ENCODE results near the gene LARP4.
A peak's percentile ranks its signal among the peaks of the same experiment; 100 is the strongest.

The LARP4 gene

DNA sequence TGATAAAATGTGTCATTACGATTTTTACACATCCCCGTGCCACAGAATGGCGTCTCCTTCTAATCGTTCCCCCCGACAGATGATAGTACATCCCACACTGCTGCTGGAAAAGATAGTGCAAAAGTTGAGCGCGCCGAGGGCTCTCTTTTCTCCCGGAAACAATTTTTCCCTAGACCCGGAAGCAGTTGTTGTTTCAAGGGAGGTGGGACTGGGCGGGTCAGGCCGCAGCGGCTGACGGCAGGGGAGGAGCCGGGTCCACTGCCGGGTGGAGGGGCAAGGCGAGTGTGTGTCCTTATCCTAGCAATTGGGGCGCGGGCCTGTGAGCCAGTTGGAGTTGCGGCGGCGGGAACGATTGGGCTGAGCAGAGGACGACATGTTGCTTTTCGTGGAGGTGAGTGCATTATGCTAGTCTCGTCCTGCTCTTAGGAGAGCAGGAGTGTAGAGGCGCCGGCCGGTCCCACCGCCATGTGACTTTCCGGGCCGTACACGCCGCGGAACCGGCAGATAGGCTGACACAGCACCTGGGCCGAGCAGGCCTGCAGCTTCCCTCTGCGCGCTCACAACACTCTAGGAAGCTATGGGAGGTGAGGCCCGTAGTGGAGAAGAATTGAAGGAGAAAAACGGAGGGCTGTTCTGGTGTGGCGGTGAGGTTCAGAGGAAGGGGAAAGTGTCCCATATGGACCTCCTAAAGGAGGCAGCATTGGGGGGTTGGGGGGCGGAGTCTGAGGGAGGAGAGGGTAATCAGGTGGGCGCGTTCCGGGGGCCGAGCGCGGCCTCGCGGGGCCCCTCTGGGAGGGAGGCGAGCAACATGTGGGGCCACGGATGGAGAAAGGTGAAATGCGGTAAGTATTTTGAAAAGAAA lies at the start of gene LARP4:
LARP4 (plus strand) TSS at position 248 of the 862 bp plus-strand sequence; CDS start at position 374, 126 bp downstream.
- TF ChIP-seq, protein P1, sequence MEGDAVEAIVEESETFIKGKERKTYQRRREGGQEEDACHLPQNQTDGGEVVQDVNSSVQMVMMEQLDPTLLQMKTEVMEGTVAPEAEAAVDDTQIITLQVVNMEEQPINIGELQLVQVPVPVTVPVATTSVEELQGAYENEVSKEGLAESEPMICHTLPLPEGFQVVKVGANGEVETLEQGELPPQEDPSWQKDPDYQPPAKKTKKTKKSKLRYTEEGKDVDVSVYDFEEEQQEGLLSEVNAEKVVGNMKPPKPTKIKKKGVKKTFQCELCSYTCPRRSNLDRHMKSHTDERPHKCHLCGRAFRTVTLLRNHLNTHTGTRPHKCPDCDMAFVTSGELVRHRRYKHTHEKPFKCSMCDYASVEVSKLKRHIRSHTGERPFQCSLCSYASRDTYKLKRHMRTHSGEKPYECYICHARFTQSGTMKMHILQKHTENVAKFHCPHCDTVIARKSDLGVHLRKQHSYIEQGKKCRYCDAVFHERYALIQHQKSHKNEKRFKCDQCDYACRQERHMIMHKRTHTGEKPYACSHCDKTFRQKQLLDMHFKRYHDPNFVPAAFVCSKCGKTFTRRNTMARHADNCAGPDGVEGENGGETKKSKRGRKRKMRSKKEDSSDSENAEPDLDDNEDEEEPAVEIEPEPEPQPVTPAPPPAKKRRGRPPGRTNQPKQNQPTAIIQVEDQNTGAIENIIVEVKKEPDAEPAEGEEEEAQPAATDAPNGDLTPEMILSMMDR (IDR thresholded peaks at IDR 0.05; ENCODE audit: low read depth, low read length, missing control alignments): no peak
- in situ Hi-C loops (cut with HindIII; ENCODE audit: low pct_ligation_motif_present, low sequenced_read_pairs): no loop called here
- DNase-seq: peak; percentile 95
- Histone ChIP-seq H3K4me3 (ENCODE audit: low read depth, low read length) (peak within 1 kb of the TSS; percentile 78), H3K36me3 (replicated peaks) (no peaks in the 10 kb centered on the region), H3K27ac (peak within 1 kb of the TSS; percentile 74), H3K27me3 (replicated peaks) (no peaks in the 10 kb centered on the region)

DNA sequence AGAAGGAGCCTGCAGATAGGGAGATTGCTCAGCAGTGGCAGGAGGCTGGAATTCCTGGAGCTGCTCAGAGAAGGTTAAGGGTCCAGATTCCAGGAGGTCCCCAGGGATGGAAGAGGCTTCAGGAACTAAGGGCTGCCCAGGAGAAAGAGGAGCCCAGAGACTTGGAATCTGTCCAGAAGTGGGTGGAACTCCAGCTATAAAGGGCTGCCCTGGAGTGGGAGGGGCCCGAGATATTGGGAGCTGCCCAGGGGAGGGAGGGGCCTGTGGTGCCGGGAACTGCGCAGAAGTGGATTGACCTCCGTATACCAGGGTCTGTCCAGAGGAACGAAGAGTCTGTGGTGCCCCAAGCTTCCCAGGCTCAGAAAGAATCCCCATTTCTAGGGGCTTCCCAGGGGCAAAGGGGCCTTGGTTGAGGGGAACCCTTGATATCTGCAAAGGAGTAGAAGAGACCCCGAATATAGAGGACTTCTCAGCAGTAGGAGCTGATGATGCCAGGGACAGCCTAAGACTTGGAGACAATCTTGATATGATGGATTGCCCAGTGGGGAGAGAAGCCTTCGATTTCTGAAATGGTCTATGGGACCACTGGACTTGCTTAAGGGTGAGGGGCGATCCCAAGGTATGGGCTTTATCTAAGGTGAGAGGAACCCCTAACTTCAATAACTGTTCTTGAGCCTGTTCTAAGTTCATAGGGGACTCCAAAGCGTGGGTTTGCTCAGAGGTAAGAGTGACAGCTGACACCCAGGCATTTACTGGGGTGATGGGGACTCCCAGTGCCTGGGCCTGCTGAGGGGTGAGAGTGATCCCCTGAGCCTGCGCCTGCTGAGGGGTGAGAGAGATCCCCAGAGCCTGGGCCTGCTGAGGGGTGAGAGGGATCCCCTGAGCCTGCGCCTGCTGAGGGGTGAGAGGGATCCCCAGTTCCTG lies 49.3 kb upstream of the LARP4 start:
- TF ChIP-seq, protein P1 (IDR thresholded peaks at IDR 0.05; ENCODE audit: low read depth, low read length, missing control alignments): no peak
- Histone ChIP-seq H3K36me3 (replicated peaks) (no peaks in the 10 kb centered on the region), H3K27me3 (replicated peaks) (no peaks in the 10 kb centered on the region), H3K27ac (no peak overlapping the region), H3K4me3 (ENCODE audit: low read depth, low read length) (no peak overlapping the region)
- peak; percentile 24 for DNase-seq
- in situ Hi-C loops (cut with HindIII; ENCODE audit: low pct_ligation_motif_present, low sequenced_read_pairs): no loop called here

DNA sequence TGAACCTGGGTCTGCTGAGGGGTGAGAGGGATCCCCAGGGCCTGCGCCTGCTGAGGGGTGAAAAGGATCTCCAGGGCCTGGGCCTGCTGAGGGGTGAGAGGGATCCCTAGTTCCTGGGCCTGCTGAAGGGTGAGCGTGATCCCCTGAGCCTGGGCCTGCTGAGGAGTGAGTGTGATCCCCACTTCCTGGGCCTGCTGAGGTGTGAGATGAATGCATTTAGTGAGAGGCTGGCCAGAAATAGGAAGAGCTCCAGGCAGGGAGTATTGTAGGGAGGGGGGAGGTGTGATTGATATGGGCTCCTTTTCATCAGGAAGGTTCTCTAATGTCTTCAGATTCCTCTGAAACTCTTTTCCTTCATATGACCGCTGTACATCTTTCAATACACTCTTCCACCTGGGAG lies 47.3 kb upstream of the LARP4 start:
- TF ChIP-seq, protein P1 (IDR thresholded peaks at IDR 0.05; ENCODE audit: low read depth, low read length, missing control alignments): no peak
- no peak for DNase-seq
- H3K27me3 ChIP-seq (replicated peaks): no peaks in the 10 kb centered on the region
- H3K36me3 ChIP-seq (replicated peaks): no peaks in the 10 kb centered on the region
- no peak overlapping the region for H3K27ac ChIP-seq
- in situ Hi-C loops (cut with HindIII; ENCODE audit: low pct_ligation_motif_present, low sequenced_read_pairs): no loop called here
- no peak overlapping the region for H3K4me3 ChIP-seq (ENCODE audit: low read depth, low read length)

DNA sequence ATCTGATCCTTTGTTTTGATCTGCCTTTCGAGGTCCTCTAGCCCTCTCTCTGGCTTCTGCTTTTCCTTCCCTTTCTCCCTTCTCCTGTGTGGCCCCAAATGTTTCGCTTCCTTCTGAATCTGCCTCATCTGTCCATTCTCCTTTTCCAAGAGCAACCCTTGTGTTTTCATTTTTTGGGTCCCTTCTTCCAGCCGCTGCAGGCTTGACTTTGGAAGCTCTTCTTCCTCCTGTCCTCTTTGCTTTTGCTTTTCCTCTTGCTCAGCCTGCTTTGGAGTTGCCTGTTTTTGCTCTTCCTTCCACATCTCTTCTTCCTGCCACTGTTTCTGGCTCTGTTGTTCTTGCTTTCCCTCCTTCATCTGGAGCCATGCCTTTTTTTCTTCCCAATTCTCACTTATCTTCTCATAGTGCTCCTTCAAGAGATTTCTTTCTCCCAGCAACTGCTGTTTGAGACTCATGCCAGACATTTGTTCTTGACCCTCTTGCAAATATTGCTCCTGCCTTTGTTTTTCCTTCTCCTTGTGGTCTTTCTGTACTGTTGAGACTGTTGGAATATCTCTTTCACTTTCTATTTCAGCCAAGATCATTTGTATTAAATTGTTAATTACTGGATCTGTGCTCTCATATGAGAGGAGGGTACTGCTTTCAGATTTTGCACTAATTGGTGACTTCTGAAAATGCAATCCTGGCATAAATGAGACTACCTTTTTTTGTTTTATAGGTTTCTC lies 46.7 kb upstream of the LARP4 start:
- in situ Hi-C loops (cut with HindIII; ENCODE audit: low pct_ligation_motif_present, low sequenced_read_pairs): no loop called here
- H3K27ac ChIP-seq: peak overlapping the region; percentile 19
- H3K27me3 ChIP-seq (replicated peaks): no peaks in the 10 kb centered on the region
- H3K36me3 ChIP-seq (replicated peaks): no peaks in the 10 kb centered on the region
- DNase-seq: no peak
- no peak overlapping the region for H3K4me3 ChIP-seq (ENCODE audit: low read depth, low read length)
- TF ChIP-seq, protein P1 (IDR thresholded peaks at IDR 0.05; ENCODE audit: low read depth, low read length, missing control alignments): no peak

DNA sequence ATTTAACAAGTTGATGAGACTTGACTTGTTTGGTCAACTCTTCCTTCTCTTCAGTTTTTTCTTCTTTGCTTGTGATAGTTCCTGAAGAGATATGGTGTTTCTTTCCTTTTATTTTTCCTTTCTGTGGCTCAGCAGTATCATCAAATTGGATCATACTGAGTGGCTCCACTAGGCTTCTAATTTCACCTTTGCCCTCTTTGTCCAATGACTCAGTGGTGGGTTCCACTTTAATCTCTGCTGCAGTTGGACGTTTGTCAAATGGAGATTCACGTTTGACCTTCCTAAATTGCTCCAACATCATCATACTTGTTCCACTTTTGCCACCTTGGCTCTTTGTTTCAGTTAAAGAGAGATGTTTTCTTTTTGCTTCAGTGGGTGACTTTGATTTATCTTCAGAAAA lies 45.8 kb upstream of the LARP4 start:
- in situ Hi-C loops (cut with HindIII; ENCODE audit: low pct_ligation_motif_present, low sequenced_read_pairs): no loop called here
- Histone ChIP-seq H3K27me3 (replicated peaks) (no peaks in the 10 kb centered on the region), H3K4me3 (ENCODE audit: low read depth, low read length) (no peak overlapping the region), H3K36me3 (replicated peaks) (no peaks in the 10 kb centered on the region), H3K27ac (no peak overlapping the region)
- no peak for DNase-seq
- TF ChIP-seq, protein P1 (IDR thresholded peaks at IDR 0.05; ENCODE audit: low read depth, low read length, missing control alignments): no peak

All from brain microvascular endothelial cell (primary cell).